IMR-90 (cell line): ENCODE measurements around the gene DTX3. TPM values are rescaled to one million over a fixed set of nuclear protein-coding genes. Genes with fewer than 3 reads are reported as not detected.

Experiments used
- ATAC-seq: fragments of 200-7000 bp; cut with Tn5 transposase; 2 replicates; pipeline ENCODE4 v1.9.1; 2020; ENCODE audit warnings: low read depth, mild to moderate bottlenecking, moderate library complexity
- BruUV-seq: library from RNA; stranded (reverse); fragments of 400-500 nt; replicated peaks from 2 replicates; lab custom pipeline; 2021; lab: Mats Ljungman, UMichigan
- CTCF ChIA-PET: fragments of 300-600 bp; formaldehyde crosslinking; extraction: SDS; loops from one replicate; lab custom pipeline; 2021; ENCODE audit warnings: antibody characterized with exemption; lab: Yijun Ruan, JAX
- POLR2A ChIA-PET: fragments of 300-600 bp; sonication (Branson Sonifier 250); formaldehyde crosslinking; loops from one replicate; lab custom pipeline; 2022; ENCODE audit warnings: antibody characterized with exemption; ENCODE audit not compliant: unreplicated experiment; lab: Charles Lee
- DNase-seq: peaks from one replicate; pipeline ENCODE4 v3.0.0; 2013
- H2AFZ ChIP-seq: replicated peaks from 2 replicates; pipeline ENCODE3; 2013; ENCODE audit warnings: low read length, mild to moderate bottlenecking; ENCODE audit not compliant: poor library complexity
- H2AK5ac ChIP-seq: 2 replicates; pipeline ENCODE4 v1.6.1; 2013; ENCODE audit warnings: low read depth, low read length, inconsistent platforms
- H2AK9ac ChIP-seq: replicated peaks from 2 replicates; pipeline ENCODE3; 2013; ENCODE audit warnings: mild to moderate bottlenecking, low read depth, low read length, moderate library complexity; ENCODE audit not compliant: poor library complexity
- H2BK120ac ChIP-seq: 2 replicates; pipeline ENCODE4 v1.6.1; 2013; ENCODE audit warnings: low read depth, low read length, inconsistent platforms
- H2BK15ac ChIP-seq: 3 replicates; pipeline ENCODE4 v1.6.1; 2013; ENCODE audit warnings: low read depth, low read length, inconsistent platforms
- H2BK20ac ChIP-seq: 2 replicates; pipeline ENCODE4 v1.6.1; 2013; ENCODE audit warnings: low read depth, mild to moderate bottlenecking, inconsistent platforms, low read length, moderate library complexity
- H2BK5ac ChIP-seq: 2 replicates; pipeline ENCODE4 v1.6.1; 2013; ENCODE audit warnings: mild to moderate bottlenecking, low read depth, low read length, inconsistent platforms; ENCODE audit not compliant: poor library complexity, severe bottlenecking
- H3K14ac ChIP-seq: replicated peaks from 2 replicates; pipeline ENCODE4 v1.6.1; 2013; ENCODE audit warnings: low read depth, low read length, inconsistent platforms
- H3K18ac ChIP-seq: 2 replicates; pipeline ENCODE4 v1.6.1; 2013; ENCODE audit warnings: low read depth, low read length, control low read depth
- H3K23ac ChIP-seq: 2 replicates; pipeline ENCODE4 v1.6.1; 2013; ENCODE audit warnings: low read depth, low read length, inconsistent platforms
- H3K27ac ChIP-seq: 2 replicates; pipeline ENCODE4 v1.5.1; 2013; ENCODE audit warnings: mild to moderate bottlenecking, control low read depth, low read length; ENCODE audit not compliant: insufficient read depth
- H3K27me3 ChIP-seq: 2 replicates; pipeline ENCODE4 v1.6.1; 2013; ENCODE audit warnings: low read length; ENCODE audit not compliant: control insufficient read depth, insufficient read depth
- H3K36me3 ChIP-seq: 2 replicates; pipeline ENCODE4 v1.6.1; 2013; ENCODE audit warnings: low read length, mixed read lengths; ENCODE audit not compliant: control insufficient read depth, insufficient read depth
- H3K4ac ChIP-seq: 2 replicates; pipeline ENCODE4 v1.6.1; 2013; ENCODE audit warnings: low read depth, low read length, inconsistent platforms
- H3K4me1 ChIP-seq: 2 replicates; pipeline ENCODE4 v1.6.1; 2013; ENCODE audit warnings: low read length, mixed read lengths; ENCODE audit not compliant: control insufficient read depth, insufficient read depth
- H3K4me2 ChIP-seq: 2 replicates; pipeline ENCODE4 v1.6.1; 2013; ENCODE audit warnings: low read depth, mild to moderate bottlenecking, control low read depth, low read length, moderate library complexity
- H3K4me3 ChIP-seq: 2 replicates; pipeline ENCODE4 v1.5.1; 2013; ENCODE audit warnings: low read depth, mild to moderate bottlenecking, control low read depth, low read length, moderate library complexity; ENCODE audit not compliant: insufficient read depth
- H3K56ac ChIP-seq: 2 replicates; pipeline ENCODE4 v1.6.1; 2013; ENCODE audit warnings: low read length, inconsistent platforms; ENCODE audit not compliant: insufficient read depth; ENCODE audit errors: extremely low read depth
- H3K79me1 ChIP-seq, 2 experiments: 2 replicates each; pipeline ENCODE4 v1.6.1; 2013; ENCODE audit warnings: low read length in 2 of 2, inconsistent platforms in 1 of 2, low read depth in 1 of 2
- H3K9ac ChIP-seq: 2 replicates; pipeline ENCODE4 v1.6.1; 2013; ENCODE audit warnings: low read depth, low read length, control low read depth
- H3K9me1 ChIP-seq: 2 replicates; pipeline ENCODE4 v1.6.1; 2013; ENCODE audit warnings: low read length, inconsistent platforms; ENCODE audit not compliant: insufficient read depth
- H3K9me3 ChIP-seq: 2 replicates; pipeline ENCODE4 v1.6.1; 2013; ENCODE audit warnings: low read length; ENCODE audit not compliant: control insufficient read depth, insufficient read depth
- H4K20me1 ChIP-seq: 2 replicates; pipeline ENCODE4 v1.6.1; 2013; ENCODE audit warnings: low read length, inconsistent platforms; ENCODE audit not compliant: insufficient read depth
- H4K5ac ChIP-seq: 2 replicates; pipeline ENCODE4 v1.6.1; 2013; ENCODE audit warnings: mild to moderate bottlenecking, low read depth, low read length, control low read depth
- H4K8ac ChIP-seq, 2 experiments: 2 replicates each; pipeline ENCODE4 v1.6.1; 2013; ENCODE audit warnings: low read depth in 2 of 2, low read length in 2 of 2, control low read depth in 1 of 2, inconsistent platforms in 1 of 2
- H4K91ac ChIP-seq: 2 replicates; pipeline ENCODE4 v1.6.1; 2013; ENCODE audit warnings: low read depth, low read length, inconsistent platforms; ENCODE audit not compliant: insufficient read depth
- BHLHE40 ChIP-seq: fragments of 150-350 bp; IDR thresholded peaks from 2 replicates; pipeline ENCODE4 v1.6.1; 2016; ENCODE audit warnings: mild to moderate bottlenecking, low read depth, low read length
- CEBPB ChIP-seq: IDR thresholded peaks from 2 replicates; pipeline ENCODE4 v1.6.1; 2012; ENCODE audit warnings: low read depth, low read length, improper control_type of control experiment
- MAZ ChIP-seq: IDR thresholded peaks from 2 replicates; pipeline ENCODE4 v1.6.1; 2012; ENCODE audit warnings: low read depth, mild to moderate bottlenecking, low read length, improper control_type of control experiment, moderate library complexity, borderline replicate concordance
- MXI1 ChIP-seq: IDR thresholded peaks from 2 replicates; pipeline ENCODE4 v1.6.1; 2012; ENCODE audit warnings: low read depth, mild to moderate bottlenecking, low read length, moderate library complexity, borderline replicate concordance
- WGBS, 2 experiments: methylation state at CpG; one replicate each; pipeline versions ENCODE4 v1.1.5 to v1.1.7; 2013; ENCODE audit warnings: missing lambda C conversion rate in 2 of 2; ENCODE audit not compliant: insufficient read length in 1 of 2; ENCODE audit errors: extremely low coverage in 2 of 2; 5-methylcytosine and 5-hydroxymethylcytosine counted together
- dilution Hi-C: fragments of 300-500 bp; cut with HindIII; formaldehyde crosslinking; loops from one replicate; pipeline ENCODE4 v1.14.3; 2018; ENCODE audit warnings: low sequenced_read_pairs; ENCODE audit not compliant: unreplicated experiment
- in situ Hi-C: fragments of 300-500 bp; cut with MboI; formaldehyde crosslinking; loops from 3 replicates; pipeline ENCODE4 v1.14.3; 2019; ENCODE audit warnings: low sequenced_read_pairs, inconsistent platforms, mixed read lengths
- intact Hi-C: fragments of 100-400 bp; cut with micrococcal nuclease; formaldehyde crosslinking; loops from 2 replicates; pipeline ENCODE4 v1.10.0; 2022
- polyA plus RNA-seq, 3 experiments: library from polyadenylated mRNA; depleted of rRNA; stranded (reverse); fragments of >200 nt; gene quantifications; 2 replicates each; pipeline ENCODE4 v1.2.3, GENCODE V29; 2012; ENCODE audit warnings: low replicate concordance in 1 of 3
- total RNA-seq: library from RNA; depleted of rRNA; stranded (reverse); fragments of >200 nt; gene quantifications from 2 replicates; pipeline ENCODE4 v1.2.3, GENCODE V29; 2012
- TF ChIP-seq, protein P1 (sequence below): fragments of 150-350 bp; IDR thresholded peaks from 2 replicates; pipeline ENCODE4 v1.6.1; 2016; ENCODE audit warnings: low read depth, mild to moderate bottlenecking, low read length, moderate library complexity, borderline replicate concordance
- TF ChIP-seq, protein P2 (sequence below): conservative IDR thresholded peaks from 2 replicates; pipeline ENCODE4 v1.5.1; 2012; ENCODE audit warnings: mild to moderate bottlenecking, low read depth, low read length, improper control_type of control experiment

The DTX3 gene
- total and polyA plus RNA-seq, 2 of the 4 experiments (the other 2 are of a cell fraction), result 2.9 to 14.6 TPM

DNA sequence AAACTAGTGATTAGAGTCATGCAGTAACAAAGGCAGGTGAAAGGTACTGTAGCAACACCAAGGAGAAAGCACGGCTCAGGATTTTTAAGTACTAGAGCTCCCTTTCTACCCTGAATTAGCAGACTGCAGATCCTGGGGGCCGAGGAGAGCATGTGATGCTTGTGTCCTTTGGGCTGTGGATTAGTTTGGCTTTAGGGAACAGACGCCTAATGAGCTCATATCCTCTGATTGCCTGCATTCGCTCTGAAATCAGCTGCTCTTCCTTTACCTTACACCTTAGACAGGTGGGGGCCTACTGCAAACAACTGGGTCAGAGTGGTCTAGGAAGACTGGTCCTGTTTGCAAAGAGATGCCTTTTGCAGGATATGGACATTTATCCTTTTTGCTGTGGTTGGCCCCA, 11.4 kb upstream of the DTX3 start:
- H3K4me3 ChIP-seq, result no peak overlapping the region
- peaks cover 11% of the 10 kb centered on the region for H3K9me1 ChIP-seq
- no peak overlapping the region for H2BK15ac ChIP-seq
- dilution Hi-C loops, result no loop called here
- ChIA-PET POLR2A (interaction anchor here (0.6 kb wide), 1 partner anchor 1233 kb away, joined by 3 read pairs; the partner anchor contains the start of gene STAT2), CTCF (no interaction called here)
- H3K27ac ChIP-seq, result no peak overlapping the region
- H2BK5ac ChIP-seq, result no peak overlapping the region
- peaks cover under 1% of the 10 kb centered on the region for H3K27me3 ChIP-seq
- no peak overlapping the region for H4K91ac ChIP-seq
- H2AK9ac ChIP-seq, result no peak overlapping the region
- WGBS, 2 experiments, result no CpG with 5 or more reads among the region's 4 CpGs
- no peak overlapping the region for H3K14ac ChIP-seq
- no peak overlapping the region for H3K56ac ChIP-seq
- no peak overlapping the region for H2AK5ac ChIP-seq
- DNase-seq (no peak), ATAC-seq (no peak)
- no peak overlapping the region for H2AFZ ChIP-seq
- H4K20me1 ChIP-seq, result no peaks in the 10 kb centered on the region
- H2BK20ac ChIP-seq, result no peak overlapping the region
- H4K8ac ChIP-seq, result no peak overlapping the region
- peaks cover 5% of the 10 kb centered on the region; the same call in 1 of the 2 replicates for H3K4me1 ChIP-seq
- no peak overlapping the region for H2BK120ac ChIP-seq
- peaks cover 15 to 25% of the 10 kb centered on the region in 2 experiments; a peak in 3 of 4 replicates for H3K79me1 ChIP-seq
- no peaks in the 10 kb centered on the region for H3K9me3 ChIP-seq
- no peak overlapping the region for H3K23ac ChIP-seq
- H3K4ac ChIP-seq, result no peak overlapping the region
- no peak overlapping the region for H4K5ac ChIP-seq
- H3K18ac ChIP-seq, result no peak overlapping the region
- in situ Hi-C loops, result no loop called here
- TF ChIP-seq BHLHE40 (no peak), CEBPB (no peak), MXI1 (no peak), MAZ (no peak)
- TF ChIP-seq, protein P1, sequence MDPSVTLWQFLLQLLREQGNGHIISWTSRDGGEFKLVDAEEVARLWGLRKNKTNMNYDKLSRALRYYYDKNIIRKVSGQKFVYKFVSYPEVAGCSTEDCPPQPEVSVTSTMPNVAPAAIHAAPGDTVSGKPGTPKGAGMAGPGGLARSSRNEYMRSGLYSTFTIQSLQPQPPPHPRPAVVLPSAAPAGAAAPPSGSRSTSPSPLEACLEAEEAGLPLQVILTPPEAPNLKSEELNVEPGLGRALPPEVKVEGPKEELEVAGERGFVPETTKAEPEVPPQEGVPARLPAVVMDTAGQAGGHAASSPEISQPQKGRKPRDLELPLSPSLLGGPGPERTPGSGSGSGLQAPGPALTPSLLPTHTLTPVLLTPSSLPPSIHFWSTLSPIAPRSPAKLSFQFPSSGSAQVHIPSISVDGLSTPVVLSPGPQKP, result no peak
- TF ChIP-seq, protein P2, sequence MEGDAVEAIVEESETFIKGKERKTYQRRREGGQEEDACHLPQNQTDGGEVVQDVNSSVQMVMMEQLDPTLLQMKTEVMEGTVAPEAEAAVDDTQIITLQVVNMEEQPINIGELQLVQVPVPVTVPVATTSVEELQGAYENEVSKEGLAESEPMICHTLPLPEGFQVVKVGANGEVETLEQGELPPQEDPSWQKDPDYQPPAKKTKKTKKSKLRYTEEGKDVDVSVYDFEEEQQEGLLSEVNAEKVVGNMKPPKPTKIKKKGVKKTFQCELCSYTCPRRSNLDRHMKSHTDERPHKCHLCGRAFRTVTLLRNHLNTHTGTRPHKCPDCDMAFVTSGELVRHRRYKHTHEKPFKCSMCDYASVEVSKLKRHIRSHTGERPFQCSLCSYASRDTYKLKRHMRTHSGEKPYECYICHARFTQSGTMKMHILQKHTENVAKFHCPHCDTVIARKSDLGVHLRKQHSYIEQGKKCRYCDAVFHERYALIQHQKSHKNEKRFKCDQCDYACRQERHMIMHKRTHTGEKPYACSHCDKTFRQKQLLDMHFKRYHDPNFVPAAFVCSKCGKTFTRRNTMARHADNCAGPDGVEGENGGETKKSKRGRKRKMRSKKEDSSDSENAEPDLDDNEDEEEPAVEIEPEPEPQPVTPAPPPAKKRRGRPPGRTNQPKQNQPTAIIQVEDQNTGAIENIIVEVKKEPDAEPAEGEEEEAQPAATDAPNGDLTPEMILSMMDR, result no peak
- no TSS peak for BruUV-seq
- no peak overlapping the region for H3K9ac ChIP-seq
- no peak overlapping the region for H3K4me2 ChIP-seq
- peaks cover 5% of the 10 kb centered on the region for H3K36me3 ChIP-seq
- intact Hi-C loops, result no loop called here
